Kidney tubule cell (primary cell): ENCODE measurements around the gene ADCY7.
A peak's percentile ranks its signal among the peaks of the same experiment; 100 is the strongest.

Source experiments
- DNase-seq: peaks from one replicate; pipeline ENCODE4 v3.0.0-alpha.2; 2018; ENCODE audit warnings: low spot score

ADCY7 gene

DNA sequence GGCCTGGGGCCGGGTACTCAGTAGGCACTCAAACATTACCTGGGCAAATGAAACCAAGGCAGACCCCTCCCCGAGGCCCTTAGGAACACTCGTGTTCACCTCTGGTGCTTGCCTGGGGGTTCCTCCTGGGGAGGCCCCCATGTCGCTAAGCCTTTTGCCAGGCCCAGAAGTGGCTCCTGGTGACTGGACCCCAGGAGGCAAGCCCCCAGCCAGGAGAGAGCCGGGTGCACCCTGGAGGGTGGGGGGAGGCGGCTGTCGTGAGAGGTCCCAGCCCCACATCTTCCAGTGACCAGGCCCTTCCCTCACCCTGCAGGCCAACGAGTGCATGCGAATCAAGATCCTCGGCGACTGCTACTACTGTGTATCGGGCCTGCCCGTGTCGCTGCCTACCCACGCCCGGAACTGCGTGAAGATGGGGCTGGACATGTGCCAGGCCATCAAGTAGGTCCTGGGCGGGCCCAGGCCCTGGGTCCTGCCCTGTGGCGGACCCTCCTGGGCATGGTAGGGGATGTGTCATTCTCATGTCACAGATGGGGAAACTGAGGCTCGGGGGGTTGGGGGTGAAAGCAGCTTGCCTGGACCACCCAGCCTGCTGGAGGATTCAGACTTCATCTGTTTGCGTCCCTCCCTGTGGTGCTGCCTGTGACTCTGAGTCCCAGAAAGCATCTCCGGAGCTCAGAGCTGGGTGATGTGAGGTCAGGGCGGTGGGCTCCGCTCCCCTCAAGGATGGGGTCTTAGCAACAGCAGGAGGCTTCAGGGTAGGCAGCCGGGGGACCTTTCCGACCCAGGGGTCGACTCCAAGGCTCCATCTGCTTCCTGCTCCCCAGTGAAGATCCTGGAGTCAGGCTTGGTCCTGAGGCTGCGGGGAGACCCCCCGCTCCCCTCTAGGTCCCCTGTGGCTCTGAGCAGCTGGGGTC, 32.5 kb downstream of the ADCY7 start:
- DNase-seq = no peak

DNA sequence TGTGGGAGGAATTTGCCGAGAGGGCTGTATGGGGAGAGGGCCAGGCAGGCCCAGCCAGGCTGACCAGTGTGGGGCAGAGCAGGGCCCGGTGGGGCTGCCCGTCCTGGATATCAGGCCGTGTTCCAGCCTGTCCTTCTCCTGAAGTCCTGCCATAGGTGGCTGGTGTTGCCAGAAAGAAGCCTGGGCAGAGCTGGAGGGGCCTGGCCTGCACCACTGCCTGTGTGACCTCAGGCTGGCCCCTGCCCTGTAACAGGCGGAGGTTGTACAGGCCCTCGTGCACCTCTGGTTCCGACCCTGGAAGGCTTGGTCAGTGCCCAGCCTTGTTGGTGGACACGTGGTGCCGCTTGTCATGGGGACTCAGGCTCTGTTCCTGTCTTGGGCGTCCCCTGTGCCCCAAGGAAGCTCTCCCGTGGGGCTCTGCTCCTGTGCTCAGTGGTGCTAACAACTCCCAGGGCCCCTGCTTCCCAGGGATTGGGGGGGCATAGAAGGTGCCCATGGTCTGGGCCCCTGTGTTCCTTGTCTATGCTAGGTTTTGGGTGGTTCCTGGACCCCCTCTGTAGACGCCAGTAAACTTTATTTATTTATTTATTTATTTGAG, 33.3 kb downstream of the ADCY7 start:
- no peak for DNase-seq

DNA sequence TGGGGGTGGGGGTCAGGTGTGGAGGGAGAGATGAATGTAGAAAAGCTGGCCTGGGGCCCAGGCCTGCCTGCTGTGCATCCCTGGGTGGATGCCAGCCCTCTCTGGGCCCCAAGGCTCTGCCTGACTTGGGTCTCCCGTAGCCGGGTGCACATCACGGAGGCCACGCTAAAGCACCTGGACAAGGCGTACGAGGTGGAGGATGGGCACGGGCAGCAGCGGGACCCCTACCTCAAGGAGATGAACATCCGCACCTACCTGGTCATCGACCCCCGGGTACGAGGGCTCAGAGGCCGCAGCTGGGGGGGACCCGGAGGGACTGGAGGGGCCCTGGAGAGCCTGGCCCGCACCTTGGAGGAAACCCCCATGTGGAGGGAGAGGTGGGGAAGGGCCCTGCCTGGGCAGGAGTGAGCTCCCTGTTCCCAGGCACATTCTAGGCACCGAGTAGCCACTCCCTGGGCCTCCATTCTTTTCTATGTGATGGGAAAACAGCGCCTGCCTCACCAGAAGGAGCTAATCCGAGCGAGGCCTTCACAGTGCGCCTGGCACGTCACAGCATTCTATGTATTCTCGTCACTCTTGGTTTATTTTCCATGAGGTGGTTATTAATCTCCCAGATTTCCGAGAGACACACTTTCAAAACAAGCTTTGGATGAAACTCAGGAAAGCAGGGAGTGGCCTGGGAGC, 34.7 kb downstream of the ADCY7 start:
- DNase-seq = no peak

DNA sequence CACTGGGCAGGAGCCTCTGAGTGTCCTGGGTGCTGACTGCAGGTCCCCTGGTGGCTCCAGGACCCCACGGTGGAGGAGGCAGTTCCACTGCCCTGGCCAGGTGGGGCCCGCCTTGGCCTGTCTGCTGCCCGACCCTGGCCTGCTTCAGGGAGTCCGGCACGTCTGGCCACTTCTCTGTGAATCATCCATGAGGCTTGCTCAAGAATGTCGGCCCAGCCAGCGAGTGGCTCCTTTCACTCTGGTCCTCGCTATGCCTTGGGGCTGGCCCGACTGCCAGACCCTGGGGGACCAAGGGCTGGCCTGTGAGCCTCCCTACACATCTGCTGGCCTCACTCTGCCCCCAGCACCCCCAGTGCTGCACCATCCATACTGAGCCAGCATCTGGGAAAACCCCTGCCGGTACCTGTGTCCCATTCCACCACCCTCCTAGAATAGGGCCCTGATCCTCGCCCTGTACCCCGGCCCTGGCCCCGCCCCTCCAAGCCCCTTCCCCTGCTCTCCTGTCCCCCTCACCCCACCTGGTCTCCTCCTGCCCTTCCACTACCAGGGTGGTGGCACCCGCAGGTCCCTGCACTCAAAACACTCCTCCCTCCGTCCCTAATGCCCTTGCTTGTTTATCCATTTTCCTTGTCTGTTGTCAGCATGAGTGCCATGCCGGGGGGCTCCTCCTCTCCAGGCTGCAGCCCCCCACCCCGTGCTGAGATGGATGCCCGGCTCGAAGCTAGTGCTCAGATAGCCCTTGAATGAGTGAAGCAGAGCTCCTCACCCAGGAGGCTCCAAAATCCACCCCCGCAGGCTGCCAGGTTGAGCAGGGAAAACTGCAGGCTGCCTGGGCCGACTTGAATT, 35.5 kb downstream of the ADCY7 start:
- DNase-seq = peak; percentile 63

DNA sequence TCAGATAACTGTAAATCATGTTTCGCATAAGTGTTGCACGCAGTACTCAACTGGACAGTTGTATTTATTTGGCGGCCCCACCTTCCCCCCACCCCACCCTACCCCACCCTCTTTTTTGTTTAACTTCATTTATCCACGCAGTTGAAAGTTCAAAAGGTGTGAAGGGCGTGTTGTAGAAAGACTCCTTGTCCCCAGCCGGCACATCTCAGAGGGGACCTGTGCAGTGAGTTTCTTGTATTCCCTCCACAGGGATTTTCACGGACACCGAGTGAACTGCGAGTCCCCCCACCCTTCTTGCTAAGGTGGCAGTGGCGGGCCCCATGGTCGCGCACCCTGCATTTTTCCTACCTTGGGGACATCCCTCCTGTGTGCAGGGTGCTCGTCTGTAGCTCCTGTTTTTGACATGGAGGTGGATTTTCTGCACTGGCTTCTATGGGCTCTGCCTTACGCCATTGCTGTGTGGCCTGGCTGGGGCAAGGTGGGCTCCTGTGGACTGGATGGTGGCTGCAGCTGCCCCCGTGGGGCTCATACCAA, 36.2 kb downstream of the ADCY7 start:
- DNase-seq = no peak

DNA sequence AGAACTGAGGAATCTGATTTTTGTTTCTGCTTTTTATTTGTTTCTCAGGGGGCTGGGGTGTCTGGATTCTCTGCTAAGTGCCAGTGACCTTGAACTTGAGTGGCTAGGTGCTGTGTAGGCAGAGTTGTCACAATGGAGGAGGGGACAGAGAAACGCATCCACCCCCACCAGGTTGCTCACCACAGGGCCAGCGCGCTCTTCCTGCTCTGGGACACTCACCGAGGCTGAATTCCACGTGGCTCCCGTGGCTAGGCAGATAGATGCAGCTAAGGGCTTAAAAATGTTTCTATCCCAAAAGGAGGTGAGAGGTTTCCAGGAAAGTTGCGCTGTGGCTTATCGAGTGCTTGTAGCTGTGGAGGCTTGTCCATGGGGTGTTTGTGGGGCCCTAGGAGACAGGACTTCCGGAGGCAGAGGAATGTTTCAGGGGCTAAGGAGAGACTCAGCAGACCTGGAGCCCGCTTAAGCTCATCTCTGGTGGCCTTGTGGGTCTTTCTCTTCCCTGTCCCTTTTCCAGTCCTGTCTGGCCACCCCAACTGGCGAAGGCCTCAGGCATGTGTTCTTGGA, 36.8 kb downstream of the ADCY7 start:
- DNase-seq = no peak

DNA sequence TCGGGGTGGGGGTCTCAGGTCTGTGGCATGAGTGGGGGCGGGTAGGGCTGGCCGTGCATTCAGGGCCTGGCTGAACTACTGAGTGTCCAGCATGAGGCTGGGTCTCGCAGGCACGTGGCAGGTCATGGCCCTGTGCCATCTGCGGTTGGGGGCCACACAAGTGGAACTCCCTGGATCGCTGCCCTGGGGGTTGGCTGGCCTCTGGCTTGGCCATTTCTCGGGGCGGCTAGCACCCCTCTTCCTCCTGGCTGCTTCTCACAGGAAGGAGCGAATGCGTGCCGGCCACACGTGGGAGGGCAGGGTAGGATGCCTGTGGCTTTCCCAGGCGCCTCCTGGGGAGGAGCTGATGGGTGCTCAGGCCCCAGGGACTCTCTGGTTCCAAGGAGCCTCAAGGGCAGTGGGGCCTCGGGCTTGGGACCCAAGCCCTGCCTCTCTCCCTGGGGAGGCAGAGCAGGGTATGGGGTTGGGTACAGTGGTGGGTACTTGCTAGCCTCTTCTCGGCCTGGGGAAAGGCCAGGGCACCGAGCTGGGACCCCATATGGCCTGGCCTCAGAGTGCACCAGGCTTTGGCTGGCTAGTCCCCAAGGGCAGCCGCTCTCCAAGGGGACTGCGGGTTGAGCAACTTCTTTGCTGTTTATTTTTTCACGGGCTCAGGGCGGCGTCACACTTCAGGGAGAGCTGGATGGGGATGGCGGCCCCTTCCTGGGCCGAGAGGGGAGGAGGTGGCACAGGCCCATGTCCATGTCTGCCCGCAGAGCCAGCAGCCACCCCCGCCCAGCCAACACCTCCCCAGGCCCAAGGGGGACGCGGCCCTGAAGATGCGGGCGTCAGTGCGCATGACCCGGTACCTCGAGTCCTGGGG, 37.5 kb downstream of the ADCY7 start:
- DNase-seq = no peak

DNA sequence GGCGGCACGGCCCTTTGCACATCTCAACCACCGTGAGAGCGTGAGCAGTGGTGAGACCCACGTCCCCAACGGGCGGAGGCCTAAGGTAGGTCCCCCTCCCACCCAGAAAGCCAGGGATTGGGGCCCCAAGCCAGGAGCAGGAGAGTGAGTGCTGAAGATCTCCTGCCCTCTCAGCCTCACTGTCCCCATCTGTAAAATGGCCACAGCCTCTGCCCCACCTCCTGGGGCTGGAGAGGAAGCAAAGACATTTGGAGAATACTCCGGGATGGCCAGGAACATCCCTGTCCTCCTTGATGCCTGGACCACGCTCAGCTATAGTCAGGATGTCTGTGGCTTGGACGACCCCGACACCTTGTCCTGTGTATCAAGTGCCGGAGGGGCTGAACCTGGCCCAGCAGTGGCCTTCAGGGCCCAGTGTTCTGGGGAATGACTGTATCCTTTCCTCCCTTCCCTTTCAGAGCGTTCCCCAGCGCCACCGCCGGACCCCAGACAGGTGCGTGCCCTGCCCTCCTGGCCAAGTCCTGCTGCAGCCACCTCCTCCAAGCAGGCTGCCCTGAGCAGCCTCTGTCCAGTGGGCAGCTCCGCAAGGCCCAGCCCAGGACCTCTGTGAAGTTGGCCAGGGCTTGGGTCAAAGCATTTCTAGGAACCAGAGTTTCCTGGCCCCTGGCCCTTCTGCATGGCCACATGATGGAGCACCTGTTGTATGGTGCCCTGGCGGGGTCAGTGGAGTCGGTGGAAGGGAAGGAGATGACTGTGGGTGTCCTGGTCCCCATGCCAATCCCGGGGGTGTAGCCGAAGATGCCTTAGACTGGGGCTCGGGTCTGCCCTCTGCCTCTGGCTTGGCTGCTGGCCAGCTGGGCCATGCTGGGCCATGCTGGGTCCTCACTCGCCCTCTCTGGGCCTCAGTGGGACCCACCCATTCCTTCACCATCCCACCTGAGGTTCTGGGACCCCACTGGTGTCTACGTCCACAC, 38.4 kb downstream of the ADCY7 start:
- DNase-seq = no peak

DNA sequence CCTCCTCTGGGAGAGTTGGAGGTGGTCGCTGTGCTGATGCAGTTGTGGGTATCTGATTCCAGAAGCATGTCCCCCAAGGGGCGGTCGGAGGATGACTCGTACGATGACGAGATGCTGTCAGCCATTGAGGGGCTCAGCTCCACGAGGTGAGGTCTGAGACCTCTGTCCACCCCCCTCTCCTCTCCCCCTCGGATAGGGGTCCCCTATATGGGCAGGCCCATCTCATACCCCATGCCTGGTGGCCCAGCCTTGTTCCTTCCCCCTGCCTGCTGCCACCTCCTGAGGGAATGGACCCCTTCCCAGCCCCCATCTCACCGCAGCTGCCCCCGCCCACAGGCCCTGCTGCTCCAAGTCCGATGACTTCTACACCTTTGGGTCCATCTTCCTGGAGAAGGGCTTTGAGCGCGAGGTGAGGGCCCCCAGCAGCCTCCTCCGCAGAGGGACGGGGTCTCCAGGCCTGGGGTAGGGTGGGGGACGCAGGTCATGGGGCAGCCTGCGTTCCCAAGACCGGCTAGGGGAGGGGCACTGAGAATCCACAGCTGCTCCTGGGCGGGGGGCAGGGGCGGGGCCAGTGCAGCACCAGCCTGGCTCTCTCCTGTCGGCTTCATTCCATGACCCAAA, 39.2 kb downstream of the ADCY7 start:
- no peak for DNase-seq

DNA sequence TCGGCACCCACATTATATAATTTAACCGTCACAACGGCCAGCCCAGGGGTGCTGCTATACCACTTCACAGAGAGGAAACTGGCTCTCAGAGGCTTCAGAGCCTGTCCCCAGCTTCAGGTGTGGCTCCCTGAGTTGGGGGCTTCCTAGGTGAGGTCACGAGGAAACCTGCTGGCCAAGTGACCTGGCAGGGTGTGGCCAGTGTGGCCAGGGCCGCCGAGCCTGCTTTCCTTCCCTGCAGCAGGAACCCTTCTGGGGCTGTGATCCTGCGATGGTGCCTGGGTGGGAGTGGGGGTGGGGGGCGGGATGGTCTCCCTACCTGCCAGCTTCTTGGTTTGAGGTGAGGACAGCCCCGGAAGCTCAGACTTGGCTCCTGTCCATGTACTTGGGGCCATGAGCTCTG, 39.9 kb downstream of the ADCY7 start:
- no peak for DNase-seq

DNA sequence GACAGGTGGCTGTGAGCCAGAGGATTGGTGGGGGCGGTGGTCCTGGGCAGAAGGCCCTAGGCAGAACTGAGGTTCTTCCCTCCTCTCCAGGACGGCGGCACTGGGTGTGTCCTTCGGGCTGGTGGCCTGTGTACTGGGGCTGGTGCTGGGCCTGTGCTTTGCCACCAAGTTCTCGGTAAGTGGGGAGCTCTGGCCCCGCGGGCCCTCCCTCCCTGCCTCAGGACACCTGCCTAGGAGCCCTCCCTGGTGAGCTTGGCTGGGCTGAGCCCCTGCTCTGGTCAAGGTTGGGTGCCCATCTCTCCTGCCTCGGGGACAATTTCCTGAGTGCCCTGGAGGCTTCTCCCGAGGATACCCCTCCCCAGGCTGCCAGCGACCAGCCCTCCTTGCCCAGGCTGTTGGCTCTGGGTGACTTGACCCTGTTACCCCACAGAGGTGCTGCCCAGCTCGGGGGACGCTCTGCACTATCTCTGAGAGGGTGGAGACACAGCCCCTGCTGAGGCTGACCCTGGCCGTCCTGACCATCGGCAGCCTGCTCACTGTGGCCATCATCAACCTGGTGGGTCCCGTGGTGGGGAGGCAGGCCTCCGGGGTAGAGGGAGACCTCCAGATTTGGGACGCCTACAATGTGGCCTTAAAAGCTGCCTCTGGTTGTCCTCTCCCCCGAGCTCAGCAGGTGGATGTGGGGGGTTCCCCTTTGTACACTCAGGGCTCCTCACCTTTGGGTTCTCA, 42.0 kb downstream of the ADCY7 start:
- DNase-seq = no peak

DNA sequence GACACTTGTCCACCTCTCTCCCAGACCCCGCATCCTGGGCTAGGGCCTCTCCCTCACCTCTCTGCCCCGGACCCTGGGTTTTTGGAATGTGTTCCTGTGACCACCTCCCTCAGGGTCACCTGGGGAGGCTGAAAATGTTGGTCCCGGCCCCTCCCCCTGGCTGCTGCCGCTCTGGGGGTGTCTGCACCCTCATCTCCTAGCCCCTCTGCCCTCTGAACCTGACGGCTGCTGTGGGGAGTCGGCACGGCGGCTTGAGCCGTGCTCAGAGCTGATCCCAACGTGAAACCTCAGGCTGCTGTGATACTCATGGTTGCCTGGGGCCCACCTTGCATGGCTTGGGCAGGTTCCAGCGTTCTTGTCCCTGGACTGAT, 42.8 kb downstream of the ADCY7 start:
- DNase-seq = no peak

DNA sequence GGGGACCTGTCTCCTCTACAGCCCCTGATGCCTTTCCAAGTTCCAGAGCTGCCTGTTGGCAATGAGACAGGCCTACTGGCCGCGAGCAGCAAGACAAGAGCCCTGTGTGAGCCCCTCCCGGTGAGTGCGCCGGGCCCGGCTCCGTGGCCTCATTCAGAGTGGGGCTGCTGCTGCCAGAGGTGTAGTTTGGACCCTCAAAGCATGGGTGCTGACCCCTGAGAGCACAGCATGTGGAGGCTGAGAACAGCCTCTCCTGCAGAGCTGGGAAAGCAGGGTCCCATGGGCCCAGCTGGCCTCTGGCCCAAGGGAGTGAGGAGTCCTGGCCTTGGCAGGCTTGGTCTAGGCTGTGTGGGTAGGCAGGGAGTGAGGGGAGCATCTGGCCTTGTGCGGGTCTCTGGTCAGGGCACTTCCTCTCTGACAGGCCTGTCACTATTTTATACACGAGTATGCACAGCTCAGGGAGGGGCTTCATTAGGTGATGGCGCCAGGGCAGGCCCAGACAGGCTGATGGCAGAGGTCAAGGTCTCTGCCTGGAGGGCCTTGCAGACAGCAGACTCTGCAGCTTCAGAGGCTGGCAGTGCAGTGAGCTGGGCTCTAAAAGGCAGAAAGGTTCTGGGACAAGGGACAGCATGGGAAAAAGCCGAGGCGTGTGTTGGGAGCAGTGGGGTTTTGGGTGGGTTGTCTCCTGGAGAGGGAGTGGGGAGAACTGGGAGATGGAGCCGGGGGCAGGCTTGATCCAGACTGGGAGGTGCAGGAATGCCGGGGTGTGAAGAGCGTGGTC, 43.4 kb downstream of the ADCY7 start:
- no peak for DNase-seq

DNA sequence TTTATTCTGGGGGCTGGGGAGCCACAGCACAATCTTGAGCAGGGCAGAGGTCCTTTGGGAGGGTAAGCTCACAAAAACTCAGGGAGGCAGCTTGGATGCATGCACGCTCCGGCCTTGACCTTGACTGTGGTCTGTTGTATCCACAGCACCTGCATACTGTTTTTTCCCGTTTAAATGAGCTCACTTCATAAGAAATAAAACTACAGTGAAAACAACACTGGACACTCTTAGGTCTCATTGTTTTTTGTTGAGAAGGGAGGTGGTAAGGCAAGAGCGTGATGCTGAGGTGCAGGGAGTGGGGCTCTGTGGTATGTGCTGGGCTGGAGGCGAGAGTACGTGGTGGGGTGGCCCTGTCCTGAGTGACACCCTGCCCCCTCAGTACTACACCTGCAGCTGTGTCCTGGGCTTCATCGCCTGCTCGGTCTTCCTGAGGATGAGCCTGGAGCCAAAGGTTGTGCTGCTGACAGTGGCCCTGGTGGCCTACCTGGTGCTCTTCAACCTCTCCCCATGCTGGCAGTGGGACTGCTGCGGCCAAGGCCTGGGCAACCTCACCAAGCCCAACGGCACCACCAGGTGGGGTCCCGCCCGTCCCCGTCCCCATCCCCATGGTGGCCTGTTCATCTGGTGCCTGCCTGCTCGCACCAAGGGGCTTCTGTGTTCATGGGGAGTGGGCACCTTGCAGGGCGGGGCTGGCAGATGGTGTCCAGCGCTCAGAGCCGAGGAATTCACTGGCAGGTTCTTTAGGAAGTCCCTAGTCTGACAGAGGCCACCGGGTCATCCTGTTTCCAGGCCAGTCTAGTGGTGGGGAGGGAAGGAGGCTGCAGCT, 44.2 kb downstream of the ADCY7 start:
- no peak for DNase-seq

DNA sequence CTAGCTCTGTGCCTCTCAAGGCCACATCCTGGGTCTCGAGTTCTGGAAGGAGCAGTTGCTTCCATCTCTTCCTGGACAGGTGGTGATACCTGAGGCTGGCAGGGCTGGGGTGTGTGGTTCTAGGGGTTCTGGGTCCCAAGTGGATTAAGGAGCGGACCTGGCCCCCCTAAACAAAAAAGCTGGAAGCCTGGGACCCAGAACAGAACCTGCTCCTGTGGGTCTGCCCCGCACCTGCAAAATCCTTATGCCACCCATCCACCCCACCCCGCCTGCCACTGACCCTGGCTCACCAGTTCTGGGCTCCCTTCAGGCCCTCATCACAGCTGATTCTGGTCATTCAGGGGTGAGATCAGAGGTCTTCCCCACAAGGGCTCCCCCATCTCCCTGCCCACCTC, 44.8 kb downstream of the ADCY7 start:
- no peak for DNase-seq

DNA sequence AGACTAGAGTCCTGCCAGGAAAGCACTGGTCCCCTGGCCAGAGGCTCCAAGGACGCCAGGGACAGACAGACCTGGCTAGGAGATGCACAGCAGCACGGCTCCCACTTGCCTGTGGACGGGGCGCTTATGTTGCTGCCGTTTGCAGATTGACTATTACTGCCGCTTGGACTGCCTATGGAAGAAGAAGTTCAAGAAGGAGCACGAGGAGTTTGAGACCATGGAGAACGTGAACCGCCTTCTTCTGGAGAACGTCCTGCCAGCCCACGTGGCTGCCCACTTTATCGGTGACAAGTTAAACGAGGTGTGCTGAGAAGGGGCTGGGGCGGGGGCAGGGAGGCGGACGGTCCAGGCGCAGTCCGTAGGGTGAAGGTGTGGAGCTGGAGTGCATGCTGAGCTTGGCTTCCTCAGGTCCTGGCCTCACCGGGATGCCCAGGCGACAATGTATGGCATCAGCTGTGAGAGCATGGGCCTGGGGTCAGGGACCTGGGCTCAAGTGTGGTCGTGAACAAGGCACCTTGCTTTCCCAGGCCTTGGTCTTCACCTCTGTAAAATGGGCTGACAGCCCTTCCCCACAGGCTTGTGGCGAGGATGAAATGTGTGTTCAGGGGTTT, 45.6 kb downstream of the ADCY7 start:
- no peak for DNase-seq
